ENCODE measurements around the gene C10orf53.
"Not testable (repeated sequence)": the region's sequence is repeated elsewhere in the genome, so short reads cannot be mapped to it uniquely, and the experiment has no call there.

C10orf53 gene

GRCh38 chr10:49652421-49653272, 26.8 kb upstream of the C10orf53 start:
- DNase-seq: no peak

GRCh38 chr10:49653273-49653929, 26.1 kb upstream of the C10orf53 start:
- DNase-seq: no peak

GRCh38 chr10:49654036-49654693, 25.3 kb upstream of the C10orf53 start:
- DNase-seq: no peak

DNA sequence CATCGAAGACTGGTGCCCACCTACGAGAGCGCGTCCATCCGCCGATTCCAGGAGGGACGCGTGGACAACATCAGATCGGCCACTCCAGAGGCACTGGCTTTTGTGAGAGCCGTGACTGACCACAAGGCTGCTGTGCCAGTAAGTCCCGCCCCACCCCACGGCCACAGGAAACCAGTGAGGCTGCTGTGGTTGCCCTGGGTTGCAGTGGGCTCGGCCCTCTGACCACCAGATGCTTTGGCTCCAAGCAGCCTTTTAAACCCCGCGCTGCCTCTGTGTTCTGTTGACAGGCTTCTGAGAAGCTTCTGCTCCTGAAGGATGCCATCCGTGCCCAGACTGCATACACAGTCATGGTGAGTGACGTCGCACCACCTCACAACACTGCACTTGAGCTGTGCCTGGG, 24.4 kb upstream of the C10orf53 start:
- no peak for DNase-seq

GRCh38 chr10:49656845-49657493, 22.5 kb upstream of the C10orf53 start:
- no peak for DNase-seq

DNA sequence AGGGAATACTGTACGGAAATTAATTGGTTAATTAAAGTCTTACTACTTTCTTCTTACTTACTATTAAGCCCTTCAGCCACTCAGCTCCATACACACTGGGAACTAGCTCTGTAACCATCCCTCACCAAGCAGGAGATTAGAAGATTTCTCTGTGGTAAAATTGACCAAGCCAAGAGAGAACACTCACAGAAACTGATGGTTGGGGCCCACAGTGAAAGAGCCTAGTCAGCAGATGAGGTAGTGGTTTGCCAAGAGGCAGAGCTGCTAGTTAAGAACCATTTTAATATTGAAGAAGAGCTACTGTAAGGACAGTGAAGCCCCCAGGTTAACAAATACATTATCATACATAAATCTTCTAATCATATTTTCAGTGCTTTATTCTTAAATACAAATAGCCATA, 21.8 kb upstream of the C10orf53 start:
- DNase-seq: no peak

DNA sequence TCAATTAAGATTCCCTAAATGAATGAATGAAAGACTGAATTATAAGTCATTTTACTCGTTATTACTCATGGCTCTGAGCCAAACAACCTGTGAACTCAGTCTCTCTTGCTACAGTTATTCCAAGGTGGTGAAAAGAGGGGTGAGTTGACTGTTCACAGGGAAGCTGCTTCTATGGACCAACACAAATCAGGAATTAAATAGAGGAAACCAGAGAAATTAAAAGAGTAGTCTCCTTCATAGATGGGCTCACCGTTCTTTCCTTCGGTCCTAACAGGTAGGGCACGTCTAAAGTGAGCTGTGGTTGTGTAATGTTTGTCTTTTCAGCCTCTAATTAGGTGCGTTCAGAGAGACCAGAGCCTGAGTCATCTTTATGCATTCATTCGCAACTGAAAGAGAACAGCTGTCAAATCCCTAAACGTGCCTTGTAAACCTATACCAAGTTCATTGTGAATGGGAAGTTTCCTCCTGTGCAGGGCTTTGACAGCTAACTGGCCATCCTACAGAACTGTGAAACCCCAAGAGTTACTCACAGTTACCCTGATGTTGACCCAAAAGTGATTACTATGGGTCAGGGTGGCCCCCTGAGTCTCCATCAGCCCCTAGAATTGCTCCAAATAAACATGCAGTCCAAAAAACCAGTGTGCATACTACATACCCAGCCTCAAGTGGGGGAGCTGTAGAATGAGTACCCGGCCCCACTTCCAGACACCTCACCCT, 18.2 kb upstream of the C10orf53 start:
- DNase-seq: no peak

- DNase-seq: no peak
Measured at GRCh38 chr10:49662169-49662830, 17.2 kb upstream of the C10orf53 start.

- no peak for DNase-seq
Measured at GRCh38 chr10:49663596-49663995, 15.9 kb upstream of the C10orf53 start.

DNA sequence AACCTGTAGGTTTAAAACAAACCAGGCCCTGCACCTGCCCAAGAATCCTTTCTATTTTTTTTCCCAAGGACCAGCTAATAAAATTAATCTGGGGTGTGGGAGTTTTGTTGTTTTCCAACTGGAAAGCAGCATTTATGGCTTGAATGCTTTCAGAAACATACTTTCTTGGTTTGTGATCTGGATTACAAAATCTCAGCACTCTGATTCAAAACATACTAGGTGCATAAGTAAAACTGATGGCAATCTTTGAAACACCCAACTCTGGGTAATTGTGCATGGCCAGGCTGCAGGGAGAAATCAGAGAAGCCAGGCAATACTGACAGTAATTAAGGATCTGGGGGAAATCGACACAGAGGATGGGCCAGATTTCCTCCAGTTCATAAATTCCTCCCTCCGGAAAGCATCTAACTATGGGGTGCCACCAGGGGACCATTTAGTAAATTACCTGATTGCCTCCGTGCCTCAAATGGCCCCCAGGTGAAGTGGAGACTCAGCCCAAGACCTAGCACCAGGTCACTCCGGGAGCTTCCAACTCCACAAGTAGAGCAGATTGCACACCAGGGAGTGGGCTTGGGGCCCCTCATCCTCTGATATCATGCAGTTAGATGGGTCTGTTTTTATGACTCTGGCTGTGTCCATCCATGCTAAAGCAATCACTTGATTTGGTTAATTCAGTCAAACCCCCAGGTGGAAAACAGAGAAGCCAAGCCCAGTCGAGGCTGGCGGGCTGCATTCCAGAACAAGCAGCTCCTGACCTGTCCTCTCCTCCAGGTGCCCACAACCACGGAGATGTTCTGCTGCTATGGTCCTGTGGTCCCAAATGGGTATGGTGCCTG, 15.2 kb upstream of the C10orf53 start:
- DNase-seq: no peak

DNA sequence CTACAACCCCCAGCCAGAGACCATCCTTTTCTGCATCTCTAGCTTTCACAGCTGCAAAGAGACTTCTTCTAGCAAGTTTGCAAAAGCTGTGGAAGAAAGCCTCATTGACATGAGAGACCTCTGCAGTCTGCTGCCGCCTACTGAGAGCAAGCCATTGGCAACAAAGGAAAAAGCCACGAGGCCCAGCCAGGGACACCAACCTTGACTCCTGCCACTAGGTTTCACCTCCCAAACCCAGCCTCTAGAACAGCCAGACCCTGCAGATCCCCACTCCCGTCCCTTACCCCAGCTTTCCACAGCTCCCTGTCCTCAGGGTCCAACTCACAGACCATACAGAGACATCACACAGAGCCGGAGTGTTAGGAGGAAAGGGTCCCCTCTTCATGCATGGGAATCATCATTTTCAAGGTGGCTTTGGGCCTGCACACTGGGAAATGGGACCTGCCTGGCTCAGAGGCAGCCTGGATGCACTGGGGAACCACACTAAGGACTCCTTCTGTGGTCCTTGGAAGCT, 14.6 kb upstream of the C10orf53 start:
- no peak for DNase-seq

GRCh38 chr10:49666054-49666615, 13.3 kb upstream of the C10orf53 start:
- no peak for DNase-seq

DNA sequence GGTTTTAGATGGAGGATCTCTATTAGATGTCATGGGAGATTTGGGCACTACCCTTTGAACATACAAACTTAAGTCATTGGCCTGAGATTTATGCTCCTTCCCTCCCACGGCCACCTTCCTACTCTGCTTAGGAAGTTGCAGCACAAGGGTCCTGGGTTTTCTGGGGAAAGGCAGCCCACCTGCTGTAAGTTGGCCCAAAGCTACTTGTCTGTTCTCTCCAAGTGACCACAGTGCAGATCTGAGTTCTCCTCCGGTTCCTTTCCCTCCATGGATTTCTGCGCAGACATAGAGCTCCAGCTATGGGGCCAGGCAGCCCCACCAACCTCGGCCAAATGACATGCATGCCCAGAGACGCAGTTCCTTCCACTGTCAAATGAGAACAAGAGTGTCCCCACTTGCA, 12.8 kb upstream of the C10orf53 start:
- no peak for DNase-seq

DNA sequence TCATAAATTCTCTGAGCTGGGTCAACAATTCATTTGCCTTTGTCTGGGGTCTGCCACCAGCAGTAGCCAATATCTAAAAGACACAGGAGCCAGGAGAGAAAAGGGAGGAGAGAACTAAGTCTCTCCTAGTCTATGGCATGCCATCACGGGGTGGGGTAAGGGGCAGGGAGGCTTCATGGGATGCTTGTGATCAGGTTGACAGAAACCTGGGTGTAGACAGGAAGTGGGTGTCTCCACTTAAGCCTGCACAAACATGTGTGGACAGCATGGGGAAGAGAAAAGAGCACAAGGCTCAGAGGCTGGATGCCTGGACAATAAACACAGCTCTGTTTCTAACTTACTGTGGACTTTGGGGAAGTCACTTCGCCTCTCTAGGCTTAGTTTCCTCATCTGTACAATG, 11.5 kb upstream of the C10orf53 start:
- no peak for DNase-seq

DNA sequence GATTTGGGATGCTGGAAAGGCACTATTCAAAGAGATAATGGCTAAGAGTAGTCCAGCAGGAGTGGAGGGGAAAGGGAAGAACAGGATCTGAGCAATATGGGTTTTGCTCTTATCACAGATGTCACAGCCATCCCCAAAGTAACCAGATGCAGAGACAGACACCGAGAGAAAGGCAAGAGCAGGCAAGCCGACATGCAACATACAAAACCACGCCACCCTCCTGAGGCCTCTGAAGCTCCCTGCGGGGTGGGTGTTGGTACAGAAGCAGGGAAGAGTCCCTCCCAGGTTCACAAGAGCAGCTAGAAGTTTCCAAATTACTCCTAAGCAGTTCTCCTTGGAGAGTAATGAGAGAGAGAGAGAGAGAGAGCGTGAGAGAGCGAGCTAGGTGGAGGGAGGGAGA, 10.8 kb upstream of the C10orf53 start:
- no peak for DNase-seq

DNA sequence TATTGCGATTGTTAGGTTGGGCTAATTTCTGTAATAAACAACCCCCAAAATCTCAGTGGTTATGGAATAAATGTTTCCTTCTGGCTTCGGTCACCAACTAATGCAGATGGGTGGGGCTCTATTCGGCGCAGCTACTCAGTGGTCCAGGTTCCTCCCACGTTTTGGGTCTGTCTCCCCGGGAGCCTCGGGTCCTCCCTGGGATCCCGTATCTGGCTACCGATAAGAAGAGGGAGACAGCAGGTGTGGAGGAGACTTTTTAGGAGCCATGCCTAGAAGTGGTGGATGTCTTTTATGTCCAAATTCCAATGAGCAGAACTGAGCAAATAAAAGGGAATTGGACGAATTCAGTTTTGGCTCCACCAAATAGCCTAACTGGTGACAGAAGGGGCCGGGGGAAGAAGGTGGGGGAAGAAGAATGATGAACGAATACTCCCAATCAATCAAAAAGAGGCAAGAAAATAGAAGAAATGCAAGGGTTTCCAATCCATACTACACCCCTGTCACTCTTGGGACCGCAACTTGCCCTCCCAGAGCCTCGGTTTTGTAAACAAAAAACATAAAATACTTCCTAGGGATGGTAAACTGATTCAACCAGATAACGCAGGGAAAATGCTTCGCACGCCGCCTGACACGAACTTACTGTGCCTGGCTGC, 498 bp upstream of the C10orf53 start:
- DNase-seq: no peak

DNA sequence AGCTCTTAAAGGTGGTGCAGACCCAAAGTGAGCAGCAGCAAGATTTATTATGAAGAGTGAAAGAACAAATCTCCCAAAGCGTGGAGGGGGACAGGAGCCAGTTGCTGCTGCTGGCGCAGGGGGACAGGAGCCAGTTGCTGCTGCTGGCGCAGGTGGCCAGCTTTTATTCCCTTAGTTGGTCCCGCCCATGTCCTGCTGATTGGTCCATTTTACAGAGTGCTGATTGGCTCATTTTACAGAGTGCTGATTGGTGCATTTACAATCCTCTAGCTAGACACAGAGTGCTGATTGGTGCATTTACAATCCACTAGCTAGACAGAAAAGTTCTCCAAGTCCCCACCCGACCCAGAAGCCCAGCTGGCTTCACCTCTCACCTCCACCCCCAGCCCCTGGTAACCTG, 3.0 kb downstream of the C10orf53 start:
- DNase-seq: not testable (repeated sequence)

- DNase-seq: no peak
Measured at GRCh38 chr10:49682879-49683278, 3.4 kb downstream of the C10orf53 start.

GRCh38 chr10:49686651-49687050, 7.2 kb downstream of the C10orf53 start:
- no peak for DNase-seq

DNA sequence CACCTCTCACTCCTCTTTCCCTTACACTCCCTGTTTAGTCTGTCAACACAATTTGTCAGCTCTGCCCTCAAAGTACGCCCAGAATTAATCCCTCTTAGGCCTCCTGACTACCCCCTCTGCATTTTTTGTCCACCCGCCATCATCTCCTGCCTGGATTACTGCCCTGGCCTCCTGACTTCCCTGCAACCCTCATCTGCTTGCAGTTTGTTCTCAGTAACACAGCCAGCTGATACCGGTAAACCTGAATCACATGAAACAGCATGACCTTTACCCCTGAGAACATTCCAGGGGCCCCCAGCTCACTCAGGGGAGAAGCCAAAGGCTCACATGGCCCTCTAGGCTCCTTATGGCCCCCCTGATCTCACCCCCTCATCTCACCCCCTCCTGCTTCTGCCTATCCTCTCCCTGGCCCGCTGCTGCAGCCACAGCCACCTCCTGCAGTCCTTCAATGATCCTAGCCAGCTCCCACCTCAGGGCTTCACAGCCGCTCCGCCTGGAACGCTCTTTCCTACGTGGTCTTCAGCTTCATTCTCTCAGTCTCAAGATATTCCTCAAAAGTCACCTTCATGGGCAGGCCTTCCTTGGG, 8.9 kb downstream of the C10orf53 start:
- DNase-seq: no peak

Data from activated gamma-delta T cell (primary cell).